PC-9 (cell line): Measurements from ENCODE around the gene NPC2.

Experiments used
- EZH2 ChIP-seq: fragments of 200-600 bp; sonication (generic); IDR thresholded peaks from 2 replicates; pipeline ENCODE4 v1.8.0; 2017; ENCODE audit warnings: antibody characterized with exemption, low read depth
- TF ChIP-seq, protein P1 (sequence below): fragments of 200-600 bp; sonication (generic); conservative IDR thresholded peaks from 2 replicates; pipeline ENCODE4 v1.6.1; 2017; ENCODE audit warnings: mixed run types, antibody characterized with exemption, mild to moderate bottlenecking, moderate library complexity

GRCh38 chr14:74514471-74514941 lies 21.4 kb upstream of the NPC2 start:
- TF ChIP-seq, protein P1, sequence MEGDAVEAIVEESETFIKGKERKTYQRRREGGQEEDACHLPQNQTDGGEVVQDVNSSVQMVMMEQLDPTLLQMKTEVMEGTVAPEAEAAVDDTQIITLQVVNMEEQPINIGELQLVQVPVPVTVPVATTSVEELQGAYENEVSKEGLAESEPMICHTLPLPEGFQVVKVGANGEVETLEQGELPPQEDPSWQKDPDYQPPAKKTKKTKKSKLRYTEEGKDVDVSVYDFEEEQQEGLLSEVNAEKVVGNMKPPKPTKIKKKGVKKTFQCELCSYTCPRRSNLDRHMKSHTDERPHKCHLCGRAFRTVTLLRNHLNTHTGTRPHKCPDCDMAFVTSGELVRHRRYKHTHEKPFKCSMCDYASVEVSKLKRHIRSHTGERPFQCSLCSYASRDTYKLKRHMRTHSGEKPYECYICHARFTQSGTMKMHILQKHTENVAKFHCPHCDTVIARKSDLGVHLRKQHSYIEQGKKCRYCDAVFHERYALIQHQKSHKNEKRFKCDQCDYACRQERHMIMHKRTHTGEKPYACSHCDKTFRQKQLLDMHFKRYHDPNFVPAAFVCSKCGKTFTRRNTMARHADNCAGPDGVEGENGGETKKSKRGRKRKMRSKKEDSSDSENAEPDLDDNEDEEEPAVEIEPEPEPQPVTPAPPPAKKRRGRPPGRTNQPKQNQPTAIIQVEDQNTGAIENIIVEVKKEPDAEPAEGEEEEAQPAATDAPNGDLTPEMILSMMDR, result no peak
- no peak for TF ChIP-seq EZH2
